Loucy (cell line): Measurements from ENCODE around the gene RP2.

Experiments
- EZH2phosphoT487 ChIP-seq: fragments of 200-600 bp; IDR thresholded peaks from 2 replicates; pipeline ENCODE4 v1.6.1; 2018; ENCODE audit warnings: antibody characterized with exemption, mild to moderate bottlenecking, moderate library complexity, borderline replicate concordance
- TF ChIP-seq, protein P1 (sequence below): fragments of 200-600 bp; sonication (generic); conservative IDR thresholded peaks from 2 replicates; pipeline ENCODE4 v1.5.1; 2014; ENCODE audit warnings: mild to moderate bottlenecking, antibody characterized with exemption, low read length

- TF ChIP-seq, protein P1, sequence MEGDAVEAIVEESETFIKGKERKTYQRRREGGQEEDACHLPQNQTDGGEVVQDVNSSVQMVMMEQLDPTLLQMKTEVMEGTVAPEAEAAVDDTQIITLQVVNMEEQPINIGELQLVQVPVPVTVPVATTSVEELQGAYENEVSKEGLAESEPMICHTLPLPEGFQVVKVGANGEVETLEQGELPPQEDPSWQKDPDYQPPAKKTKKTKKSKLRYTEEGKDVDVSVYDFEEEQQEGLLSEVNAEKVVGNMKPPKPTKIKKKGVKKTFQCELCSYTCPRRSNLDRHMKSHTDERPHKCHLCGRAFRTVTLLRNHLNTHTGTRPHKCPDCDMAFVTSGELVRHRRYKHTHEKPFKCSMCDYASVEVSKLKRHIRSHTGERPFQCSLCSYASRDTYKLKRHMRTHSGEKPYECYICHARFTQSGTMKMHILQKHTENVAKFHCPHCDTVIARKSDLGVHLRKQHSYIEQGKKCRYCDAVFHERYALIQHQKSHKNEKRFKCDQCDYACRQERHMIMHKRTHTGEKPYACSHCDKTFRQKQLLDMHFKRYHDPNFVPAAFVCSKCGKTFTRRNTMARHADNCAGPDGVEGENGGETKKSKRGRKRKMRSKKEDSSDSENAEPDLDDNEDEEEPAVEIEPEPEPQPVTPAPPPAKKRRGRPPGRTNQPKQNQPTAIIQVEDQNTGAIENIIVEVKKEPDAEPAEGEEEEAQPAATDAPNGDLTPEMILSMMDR = peak; percentile 48
- no peak for TF ChIP-seq EZH2phosphoT487
These were observed 76.0 kb downstream of the RP2 start for GRCh38 chrX:46912603-46913491.
